Sigmoid colon (tissue), 7 donors: Measurements from ENCODE around the gene STAT1. TPM values are rescaled to one million over a fixed set of nuclear protein-coding genes. Genes with fewer than 3 reads are reported as not detected.

ENCODE experiments used
- DNase-seq: peaks from one replicate; pipeline ENCODE4 v3.0.0-alpha.2; 2019
- H3K27ac ChIP-seq, 4 donors: fragments of 200-600 bp; sonication (generic); one replicate each; pipeline ENCODE4 v1.5.1; 2016 to 2019; ENCODE audit warnings: mild to moderate bottlenecking in 1 of 4
- H3K27me3 ChIP-seq, 3 donors: fragments of 200-600 bp; sonication (generic); one replicate each; pipeline ENCODE4 v1.5.1; 2019; ENCODE audit warnings: mild to moderate bottlenecking in 1 of 3
- H3K36me3 ChIP-seq, 4 donors: fragments of 200-600 bp; sonication (generic); one replicate each; pipeline ENCODE4 v1.5.1; 2016 to 2019
- H3K4me1 ChIP-seq, 4 donors: fragments of 200-600 bp; sonication (generic); one replicate each; pipeline ENCODE4 v1.5.1; 2017 to 2019
- H3K4me3 ChIP-seq, 4 donors: fragments of 200-600 bp; sonication (generic); one replicate each; pipeline ENCODE4 v1.5.1; 2017 to 2019; ENCODE audit warnings: mild to moderate bottlenecking in 2 of 4, moderate library complexity in 1 of 4
- H3K9me3 ChIP-seq, 4 donors: fragments of 200-600 bp in 3 of 4; sonication (generic) in 3 of 4; one replicate each; pipeline versions ENCODE4 v1.5.1 to v1.6.1; 2013 to 2019
- EP300 ChIP-seq, 4 donors: sonication (generic); formaldehyde crosslinking; IDR thresholded peaks; one replicate each; pipeline ENCODE4 v1.6.1; 2017; ENCODE audit warnings: antibody characterized with exemption in 4 of 4
- POLR2A ChIP-seq, 2 donors: fragments of 450-650 bp; IDR thresholded peaks; one replicate each; pipeline ENCODE4 v1.6.1; 2016; ENCODE audit warnings: antibody characterized with exemption in 2 of 2, mild to moderate bottlenecking in 2 of 2, moderate library complexity in 2 of 2
- POLR2AphosphoS5 ChIP-seq, 4 donors: sonication (generic); formaldehyde crosslinking; IDR thresholded peaks; one replicate each; pipeline ENCODE4 v1.6.1; 2017; ENCODE audit warnings: antibody characterized with exemption in 4 of 4
- WGBS, 2 donors: extraction: QIAGEN DNeasy Blood & Tissue Kit; methylation state at CpG; one replicate each; pipeline ENCODE4 v1.1.7; 2013; 5-methylcytosine and 5-hydroxymethylcytosine counted together
- intact Hi-C: fragments of 100-400 bp; cut with DNase I; formaldehyde crosslinking; loops from one replicate; pipeline ENCODE4 v1.15.1; 2023
- polyA plus RNA-seq, 3 donors: library from polyadenylated mRNA; stranded (reverse); fragments of 200-250 nt; gene quantifications; one replicate each; pipeline ENCODE4 v1.2.3, GENCODE V29; 2013
- total RNA-seq, 4 donors: library from RNA; depleted of rRNA; stranded (reverse); fragments of >200 nt; gene quantifications; one replicate each; pipeline ENCODE4 v1.1.0, GENCODE V29; 2016
- TF ChIP-seq, protein P1 (sequence below), 4 experiments: fragments of 450-650 bp in 3 of 4; fragments of 200-600 bp in 1 of 4; IDR thresholded peaks; one replicate each; pipeline ENCODE4 v1.5.1; 2016 to 2019; ENCODE audit warnings: antibody characterized with exemption in 4 of 4, mild to moderate bottlenecking in 3 of 4, moderate library complexity in 2 of 4
- donor health status: healthy with polysubstance abuse.
- donor health status: Bipolar disorder and iron deficiency.
- donor health status: healthy.

STAT1 gene
- total and polyA plus RNA-seq, 7 donors = 32.8 to 93.8 (median 51.8) TPM

DNA sequence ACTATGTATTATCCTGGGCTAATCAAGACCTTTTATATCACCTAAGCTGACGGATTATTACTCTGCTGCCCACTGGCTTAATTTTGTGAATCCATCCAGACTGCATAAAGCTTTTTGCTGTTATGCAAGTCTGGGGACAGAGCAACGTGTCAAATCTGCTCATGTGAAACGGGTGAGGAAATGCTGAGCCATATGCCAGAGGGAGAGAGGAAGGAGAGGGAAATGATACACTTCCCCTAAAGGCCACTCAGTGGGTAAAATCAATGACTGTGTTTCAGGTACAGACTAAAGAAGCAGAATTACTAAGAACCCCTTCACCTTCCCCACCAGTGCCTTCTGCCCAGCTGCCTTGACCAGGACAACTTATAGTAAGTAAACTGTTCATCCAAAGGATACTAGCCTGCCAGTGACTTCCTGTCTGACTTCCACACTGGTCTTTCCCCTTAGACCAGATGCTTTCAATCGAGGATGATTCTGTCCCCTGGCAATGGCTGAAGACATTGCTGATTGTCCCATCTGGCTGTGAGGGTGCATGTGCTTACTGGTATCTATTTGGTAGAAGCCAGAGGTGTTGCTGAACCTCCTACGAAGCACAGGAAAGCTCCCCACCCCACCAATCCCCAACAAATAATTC lies 43.0 kb downstream of the STAT1 start:
- H3K4me3 ChIP-seq = no peak overlapping the region
- intact Hi-C loops = no loop called here
- H3K4me1 ChIP-seq = no peaks in the 10 kb centered on the region
- H3K27me3 ChIP-seq = no peaks in the 10 kb centered on the region
- TF ChIP-seq POLR2AphosphoS5 (IDR thresholded peaks at IDR 0.05) (no peak), EP300 (IDR thresholded peaks at IDR 0.05) (no peak), POLR2A (IDR thresholded peaks at IDR 0.05) (no peak)
- TF ChIP-seq, protein P1, sequence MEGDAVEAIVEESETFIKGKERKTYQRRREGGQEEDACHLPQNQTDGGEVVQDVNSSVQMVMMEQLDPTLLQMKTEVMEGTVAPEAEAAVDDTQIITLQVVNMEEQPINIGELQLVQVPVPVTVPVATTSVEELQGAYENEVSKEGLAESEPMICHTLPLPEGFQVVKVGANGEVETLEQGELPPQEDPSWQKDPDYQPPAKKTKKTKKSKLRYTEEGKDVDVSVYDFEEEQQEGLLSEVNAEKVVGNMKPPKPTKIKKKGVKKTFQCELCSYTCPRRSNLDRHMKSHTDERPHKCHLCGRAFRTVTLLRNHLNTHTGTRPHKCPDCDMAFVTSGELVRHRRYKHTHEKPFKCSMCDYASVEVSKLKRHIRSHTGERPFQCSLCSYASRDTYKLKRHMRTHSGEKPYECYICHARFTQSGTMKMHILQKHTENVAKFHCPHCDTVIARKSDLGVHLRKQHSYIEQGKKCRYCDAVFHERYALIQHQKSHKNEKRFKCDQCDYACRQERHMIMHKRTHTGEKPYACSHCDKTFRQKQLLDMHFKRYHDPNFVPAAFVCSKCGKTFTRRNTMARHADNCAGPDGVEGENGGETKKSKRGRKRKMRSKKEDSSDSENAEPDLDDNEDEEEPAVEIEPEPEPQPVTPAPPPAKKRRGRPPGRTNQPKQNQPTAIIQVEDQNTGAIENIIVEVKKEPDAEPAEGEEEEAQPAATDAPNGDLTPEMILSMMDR (IDR thresholded peaks at IDR 0.05) = no peak
- H3K9me3 ChIP-seq = no peaks in the 10 kb centered on the region
- peaks cover 5 to 95% (median 55%) of the 10 kb centered on the region in 4 donors for H3K36me3 ChIP-seq
- 73 to 86% methylated on average over 5 of the region's 5 CpGs for WGBS, 2 donors
- peak overlapping the region in 1 of 4 donors; percentile 8 for H3K27ac ChIP-seq
- DNase-seq = no peak

DNA sequence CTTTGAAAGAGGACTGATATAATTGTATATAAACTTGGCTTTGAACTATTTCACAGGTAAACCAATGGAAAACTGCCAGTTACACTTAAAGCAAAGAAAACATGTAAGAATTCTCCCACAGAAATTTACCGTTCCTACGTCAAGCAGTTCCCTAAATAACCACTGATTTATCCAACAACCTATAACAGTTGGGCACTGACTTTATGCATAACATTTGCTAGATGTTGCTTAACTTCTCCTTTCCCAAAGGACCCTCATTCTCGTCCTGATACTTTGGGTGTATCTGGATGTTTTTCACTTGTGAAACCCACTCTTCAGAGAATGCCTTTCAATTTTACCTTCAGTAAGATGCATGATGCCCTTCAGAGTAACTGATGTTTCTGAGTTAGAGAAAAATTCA lies 43.8 kb downstream of the STAT1 start:
- no peak for TF ChIP-seq POLR2AphosphoS5 (IDR thresholded peaks at IDR 0.05)
- TF ChIP-seq EP300 (IDR thresholded peaks at IDR 0.05) = no peak
- TF ChIP-seq, protein P1 (IDR thresholded peaks at IDR 0.05) = no peak
- TF ChIP-seq POLR2A (IDR thresholded peaks at IDR 0.05) = no peak
- Histone ChIP-seq H3K36me3 (peaks cover 0 to 95% (median 54%) of the 10 kb centered on the region in 4 donors), H3K4me3 (no peak overlapping the region), H3K4me1 (no peaks in the 10 kb centered on the region), H3K27ac (no peak overlapping the region), H3K9me3 (no peaks in the 10 kb centered on the region), H3K27me3 (no peaks in the 10 kb centered on the region)
- no peak for DNase-seq
- WGBS, 2 donors = 85 to 87% methylated on average over 3 of the region's 3 CpGs
- intact Hi-C loops = no loop called here

DNA sequence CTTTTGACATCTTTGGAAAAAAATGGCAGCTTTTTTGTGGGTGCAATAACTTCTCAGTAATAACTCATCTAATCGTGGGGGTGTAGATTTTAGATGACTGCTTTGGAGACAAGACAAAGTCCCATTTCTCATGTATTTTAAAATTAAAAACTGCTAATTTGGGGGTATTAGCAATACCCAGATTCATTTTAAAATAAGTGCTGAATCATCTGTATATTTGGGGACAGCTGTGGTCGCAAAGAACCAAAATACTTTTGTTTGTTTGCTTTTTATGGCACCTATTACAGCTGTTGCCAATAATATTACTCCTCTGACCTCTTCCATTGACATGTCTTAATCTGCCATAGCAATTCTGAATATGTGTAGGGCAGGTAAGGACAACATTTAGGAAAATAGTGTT lies 45.4 kb downstream of the STAT1 start:
- no peaks in the 10 kb centered on the region for H3K27me3 ChIP-seq
- H3K4me1 ChIP-seq = no peaks in the 10 kb centered on the region
- TF ChIP-seq, protein P1 (IDR thresholded peaks at IDR 0.05) = no peak
- TF ChIP-seq EP300 (IDR thresholded peaks at IDR 0.05) = no peak
- TF ChIP-seq POLR2A (IDR thresholded peaks at IDR 0.05) = no peak
- TF ChIP-seq POLR2AphosphoS5 (IDR thresholded peaks at IDR 0.05) = no peak
- no peak overlapping the region for H3K4me3 ChIP-seq
- H3K9me3 ChIP-seq = no peaks in the 10 kb centered on the region
- DNase-seq = no peak
- intact Hi-C loops = no loop called here
- no peak overlapping the region for H3K27ac ChIP-seq
- 81 to 91% methylated on average over 2 of the region's 2 CpGs for WGBS, 2 donors
- peaks cover 0 to 94% (median 42%) of the 10 kb centered on the region in 4 donors for H3K36me3 ChIP-seq

DNA sequence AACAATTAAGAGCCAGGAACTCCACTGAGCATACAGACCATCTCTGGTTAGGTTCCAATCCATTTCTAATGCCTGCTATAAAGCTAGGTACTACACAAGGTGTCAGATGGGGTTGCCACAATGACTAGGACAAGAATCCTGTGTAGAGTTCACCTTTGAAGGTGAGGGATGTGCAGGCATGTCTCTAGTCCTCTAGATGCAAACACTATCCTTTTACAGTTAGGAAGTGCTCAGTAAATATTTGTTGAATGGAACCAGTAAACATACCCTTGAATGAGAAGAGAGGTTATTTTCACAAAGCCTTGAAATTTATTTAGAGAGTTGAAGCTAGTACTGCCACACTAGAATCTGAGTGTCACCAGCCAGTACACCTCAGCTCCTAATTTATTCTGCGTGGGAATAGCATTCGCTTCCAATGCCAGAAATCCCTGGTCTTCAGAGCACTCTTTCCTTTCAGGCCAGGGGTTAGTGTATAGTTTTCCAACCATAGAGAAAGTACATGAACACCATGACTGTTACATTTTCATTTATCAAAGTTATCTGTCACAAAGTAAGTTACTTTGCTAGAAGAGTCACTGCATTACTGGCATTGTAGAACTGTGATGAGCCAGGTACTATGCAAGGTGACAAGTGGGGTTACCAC lies 48.3 kb downstream of the STAT1 start:
- no peaks in the 10 kb centered on the region for H3K27me3 ChIP-seq
- intact Hi-C loops = no loop called here
- WGBS, 2 donors = 92 to 95% methylated on average over 2 of the region's 2 CpGs
- H3K4me3 ChIP-seq = no peak overlapping the region
- no peak overlapping the region for H3K27ac ChIP-seq
- H3K4me1 ChIP-seq = no peaks in the 10 kb centered on the region
- H3K36me3 ChIP-seq = peaks cover 0 to 92% (median 24%) of the 10 kb centered on the region in 4 donors
- TF ChIP-seq POLR2A (IDR thresholded peaks at IDR 0.05) (no peak), EP300 (IDR thresholded peaks at IDR 0.05) (no peak), POLR2AphosphoS5 (IDR thresholded peaks at IDR 0.05) (no peak)
- TF ChIP-seq, protein P1 (IDR thresholded peaks at IDR 0.05) = no peak
- no peak for DNase-seq
- H3K9me3 ChIP-seq = no peaks in the 10 kb centered on the region
